AG09319 (cell line): ENCODE data around the gene CCDC190.

Experiments used
- DNase-seq: peaks from one replicate; pipeline ENCODE4 v3.0.0-alpha.2; 2010; ENCODE audit warnings: low read depth; ENCODE audit errors: extremely low read depth
- CTCF ChIP-seq: IDR thresholded peaks from 2 replicates; pipeline ENCODE4 v1.5.1; 2011; ENCODE audit warnings: low read depth, mild to moderate bottlenecking, inconsistent platforms, low read length, moderate library complexity

Gene CCDC190

GRCh38 chr1:162904023-162904422 lies 43.0 kb upstream of the CCDC190 start:
- TF ChIP-seq CTCF, result no peak
- no peak for DNase-seq

- no peak for TF ChIP-seq CTCF
- DNase-seq, result no peak
Measured at GRCh38 chr1:162903246-162903645, 42.3 kb upstream of the CCDC190 start.

GRCh38 chr1:162902416-162902815 lies 41.4 kb upstream of the CCDC190 start:
- no peak for TF ChIP-seq CTCF
- no peak for DNase-seq

GRCh38 chr1:162901243-162901642 lies 40.3 kb upstream of the CCDC190 start:
- TF ChIP-seq CTCF, result no peak
- DNase-seq, result no peak

GRCh38 chr1:162899422-162900146 lies 38.6 kb upstream of the CCDC190 start:
- DNase-seq, result no peak
- no peak for TF ChIP-seq CTCF

- DNase-seq, result no peak
- TF ChIP-seq CTCF, result no peak
Measured at GRCh38 chr1:162893612-162893908, 32.6 kb upstream of the CCDC190 start.

- no peak for TF ChIP-seq CTCF
- no peak for DNase-seq
Measured at GRCh38 chr1:162892906-162893611, 32.1 kb upstream of the CCDC190 start.
